HL-60/S4 treated with phorbol 12-myristate 13-acetate at 8.2 ng/mL for 4 days and 3 days (cell line): Measurements from ENCODE around the gene ENPP1.

Experiments used
- in situ Hi-C: fragments of 300-500 bp; cut with MboI; formaldehyde crosslinking; loops from 2 replicates; pipeline ENCODE4 v1.15.0; 2022; ENCODE audit warnings: low sequenced_read_pairs

Gene ENPP1

GRCh38 chr6:131867744-131868143 is 59.9 kb downstream of the ENPP1 start:
- in situ Hi-C loops: no loop called here

GRCh38 chr6:131868836-131869235 is 61.0 kb downstream of the ENPP1 start:
- in situ Hi-C loops: no loop called here

DNA sequence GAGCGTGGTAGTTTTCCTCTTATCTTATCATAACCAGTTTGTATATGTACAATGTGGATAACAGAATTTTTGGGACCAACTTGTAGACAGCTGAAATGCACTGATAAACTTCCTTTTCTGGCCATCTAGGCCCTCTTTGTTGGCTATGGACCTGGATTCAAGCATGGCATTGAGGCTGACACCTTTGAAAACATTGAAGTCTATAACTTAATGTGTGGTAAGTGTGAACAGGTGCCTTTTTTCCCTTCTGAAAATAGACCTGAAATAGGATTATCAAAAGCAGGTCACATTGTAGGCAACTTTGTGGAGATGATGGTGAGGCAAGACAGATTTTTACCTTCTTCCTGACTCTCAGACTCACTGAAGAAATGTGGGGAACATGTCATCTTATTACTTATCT is 67.8 kb downstream of the ENPP1 start:
- in situ Hi-C loops: no loop called here

GRCh38 chr6:131876545-131876944 is 68.7 kb downstream of the ENPP1 start:
- in situ Hi-C loops: no loop called here

GRCh38 chr6:131877999-131878789 is 70.4 kb downstream of the ENPP1 start:
- in situ Hi-C loops: no loop called here

- in situ Hi-C loops: no loop called here
Measured at GRCh38 chr6:131883016-131883415, 75.2 kb downstream of the ENPP1 start.

GRCh38 chr6:131885237-131885636 is 77.4 kb downstream of the ENPP1 start:
- in situ Hi-C loops: no loop called here

- in situ Hi-C loops: no loop called here
Measured at GRCh38 chr6:131886517-131886916, 78.7 kb downstream of the ENPP1 start.

GRCh38 chr6:131890091-131890490 is 82.3 kb downstream of the ENPP1 start:
- in situ Hi-C loops: no loop called here

DNA sequence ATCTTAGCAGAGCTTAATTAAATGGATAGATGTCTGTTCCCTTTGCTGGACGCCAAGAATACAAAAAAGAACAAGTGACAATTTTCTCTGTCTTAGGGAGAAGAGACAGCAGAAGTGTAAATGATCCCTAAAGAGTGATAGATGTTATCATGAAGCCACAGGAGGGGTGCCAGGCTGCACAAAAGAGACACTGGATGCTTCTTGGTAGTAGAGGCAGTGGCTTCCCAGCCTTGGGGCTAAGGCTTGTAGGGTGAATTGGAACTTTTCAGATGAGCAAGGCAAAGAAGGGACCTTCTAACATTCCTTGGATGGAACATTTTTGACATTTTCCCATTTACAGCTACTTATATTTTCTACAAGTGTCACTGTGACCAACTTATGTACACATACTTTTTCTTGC is 85.4 kb downstream of the ENPP1 start:
- in situ Hi-C loops: no loop called here

DNA sequence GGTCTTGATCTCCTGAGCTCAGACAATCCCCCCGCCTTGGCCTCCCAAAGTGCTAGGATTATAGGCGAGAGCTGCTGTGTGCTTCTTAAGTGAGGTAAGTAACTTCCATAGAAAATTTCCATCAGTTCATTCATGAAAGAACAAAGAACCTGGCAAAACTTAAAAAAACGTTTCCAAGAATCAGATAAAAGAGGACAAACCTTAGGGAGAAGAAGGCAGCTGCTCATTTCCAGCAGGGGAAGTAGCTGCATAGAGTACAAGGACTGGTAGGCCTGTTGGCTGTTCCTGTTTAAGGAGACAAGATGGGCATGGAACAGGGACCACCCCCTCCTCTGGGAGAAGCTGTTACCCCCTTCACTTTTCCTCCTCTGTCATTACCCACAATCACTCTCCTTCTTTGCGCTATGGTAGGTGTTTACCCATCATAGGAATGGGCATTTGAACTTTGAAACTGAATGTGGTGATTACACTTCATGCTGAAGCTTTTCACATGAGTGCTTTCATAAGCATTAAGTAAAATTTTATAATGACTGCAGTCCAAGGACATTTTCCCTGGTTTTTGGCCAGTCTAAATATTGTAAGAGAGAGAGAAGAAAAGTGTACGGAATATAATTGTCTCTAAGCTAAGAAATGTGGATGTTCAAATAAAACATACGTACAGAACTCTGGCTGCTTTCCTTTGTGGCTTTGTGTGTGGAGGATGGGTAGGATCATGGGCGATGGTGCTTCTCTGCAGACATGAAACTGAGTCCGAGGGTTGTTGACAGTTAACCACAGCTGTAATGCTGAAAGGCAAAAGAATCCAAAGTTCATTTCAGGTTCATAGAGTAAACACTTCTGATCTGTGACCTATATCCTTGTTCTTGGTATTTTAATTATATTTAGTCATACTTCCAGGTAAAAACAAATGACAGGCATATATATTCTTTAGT is 86.9 kb downstream of the ENPP1 start:
- in situ Hi-C loops: no loop called here

- in situ Hi-C loops: no loop called here
Measured at GRCh38 chr6:131897050-131897435, 89.2 kb downstream of the ENPP1 start.

- in situ Hi-C loops: no loop called here
Measured at GRCh38 chr6:131897621-131898020, 89.8 kb downstream of the ENPP1 start.

DNA sequence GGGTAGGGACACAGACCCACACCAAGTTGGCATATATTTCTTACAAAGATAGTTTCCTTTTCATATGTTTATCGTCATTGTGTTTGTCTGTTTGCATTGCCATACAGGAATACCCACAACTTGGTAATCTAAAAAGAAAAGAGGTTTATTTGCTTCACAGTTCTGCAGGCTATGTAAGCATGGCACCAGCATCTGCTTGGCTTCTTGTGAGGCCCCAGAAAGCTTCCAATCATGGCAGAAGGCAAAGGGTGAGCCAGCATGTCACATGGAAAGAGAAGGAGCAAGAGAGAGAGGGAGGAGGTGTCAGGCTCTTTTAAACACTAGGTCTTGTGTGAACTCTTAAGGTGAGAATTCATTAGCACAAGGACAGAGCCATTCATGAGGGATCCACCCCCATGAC is 90.9 kb downstream of the ENPP1 start:
- in situ Hi-C loops: no loop called here

- in situ Hi-C loops: loop anchor here (25.0 kb wide), 2 partner anchors 312 to 612 kb away; partner anchors contain the start of gene STX7
Measured at GRCh38 chr6:131900231-131900630, 92.4 kb downstream of the ENPP1 start.

- in situ Hi-C loops: loop anchor here (25.0 kb wide), 2 partner anchors 311 to 611 kb away; partner anchors contain the start of gene STX7
Measured at GRCh38 chr6:131901326-131901873, 93.6 kb downstream of the ENPP1 start.

DNA sequence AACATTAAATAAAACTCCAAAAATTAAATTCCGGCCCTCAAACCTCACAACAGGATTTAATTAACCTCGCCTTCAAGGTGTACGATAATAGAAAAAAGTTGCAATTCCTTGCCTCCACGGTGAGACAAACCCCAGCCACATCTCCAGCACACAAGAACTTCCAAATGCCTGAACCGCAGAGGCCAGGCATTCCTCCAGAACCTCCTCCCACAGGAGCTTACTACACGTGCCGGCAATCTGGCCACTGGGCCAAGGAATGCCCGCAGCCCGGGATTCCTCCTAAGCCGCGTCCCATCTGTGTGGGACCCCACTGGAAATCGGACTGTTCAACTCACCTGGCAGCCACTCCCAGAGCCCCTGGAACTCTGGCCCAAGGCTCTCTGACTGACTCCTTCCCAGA is 95.9 kb downstream of the ENPP1 start:
- in situ Hi-C loops: loop anchor here (25.0 kb wide), 2 partner anchors 309 to 609 kb away; partner anchors contain the start of gene STX7

DNA sequence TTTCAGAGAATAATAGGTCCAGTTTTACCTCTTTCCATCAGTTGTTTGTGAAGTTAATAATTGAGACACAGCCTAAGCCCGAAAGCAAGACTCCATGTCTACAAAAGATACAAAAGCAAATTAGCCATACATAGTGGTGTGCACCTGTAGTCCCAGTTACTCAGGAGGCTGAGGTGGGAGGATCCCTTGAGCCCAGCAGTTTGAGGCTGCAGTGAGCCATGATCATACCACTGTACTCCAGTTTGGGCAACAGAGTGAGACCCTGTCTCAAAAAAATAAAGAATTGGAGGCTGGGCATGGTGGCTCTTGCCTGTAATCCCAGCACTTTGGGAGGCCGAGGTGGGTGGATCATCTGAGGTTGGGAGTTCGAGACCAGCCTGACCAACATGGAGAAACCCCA is 101.0 kb downstream of the ENPP1 start:
- in situ Hi-C loops: loop anchor here (25.0 kb wide), 2 partner anchors 304 to 604 kb away; partner anchors contain the start of gene STX7

GRCh38 chr6:131909408-131910218 is 101.8 kb downstream of the ENPP1 start:
- in situ Hi-C loops: loop anchor here (10.0 to 25.0 kb wide), 3 partner anchors 215 to 603 kb away; partner anchors contain the start of gene STX7

DNA sequence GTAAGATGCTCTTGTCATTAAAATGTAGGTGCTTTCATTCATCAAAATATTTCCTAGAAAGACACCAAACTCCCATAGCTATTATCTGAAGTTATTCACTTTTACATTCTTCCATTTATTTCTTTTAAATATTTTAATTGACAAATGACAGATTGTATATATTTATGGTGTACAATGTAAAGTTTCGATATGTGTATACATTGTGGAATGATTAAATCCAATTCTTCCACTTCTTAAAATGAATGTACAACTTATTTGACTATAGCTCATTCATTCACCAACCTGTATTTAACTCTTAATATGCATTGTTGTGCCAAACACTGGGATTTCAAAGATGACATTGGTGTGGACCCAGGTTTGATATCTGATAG is 102.4 kb downstream of the ENPP1 start:
- in situ Hi-C loops: loop anchor here (10.0 to 25.0 kb wide), 3 partner anchors 215 to 602 kb away; partner anchors contain the start of gene STX7
